GM10266 (cell line): ENCODE data around the gene TMEM270.

ENCODE experiments used
- DNase-seq: peaks from one replicate; pipeline ENCODE4 v3.0.0; 2012; ENCODE audit errors: extremely low spot score
- TF ChIP-seq, protein P1 (sequence below): IDR thresholded peaks from 2 replicates; pipeline ENCODE4 v1.5.1; 2012; ENCODE audit warnings: mild to moderate bottlenecking, low read depth; ENCODE audit not compliant: control insufficient read depth, insufficient read depth; ENCODE audit errors: missing control alignments

Gene TMEM270

DNA sequence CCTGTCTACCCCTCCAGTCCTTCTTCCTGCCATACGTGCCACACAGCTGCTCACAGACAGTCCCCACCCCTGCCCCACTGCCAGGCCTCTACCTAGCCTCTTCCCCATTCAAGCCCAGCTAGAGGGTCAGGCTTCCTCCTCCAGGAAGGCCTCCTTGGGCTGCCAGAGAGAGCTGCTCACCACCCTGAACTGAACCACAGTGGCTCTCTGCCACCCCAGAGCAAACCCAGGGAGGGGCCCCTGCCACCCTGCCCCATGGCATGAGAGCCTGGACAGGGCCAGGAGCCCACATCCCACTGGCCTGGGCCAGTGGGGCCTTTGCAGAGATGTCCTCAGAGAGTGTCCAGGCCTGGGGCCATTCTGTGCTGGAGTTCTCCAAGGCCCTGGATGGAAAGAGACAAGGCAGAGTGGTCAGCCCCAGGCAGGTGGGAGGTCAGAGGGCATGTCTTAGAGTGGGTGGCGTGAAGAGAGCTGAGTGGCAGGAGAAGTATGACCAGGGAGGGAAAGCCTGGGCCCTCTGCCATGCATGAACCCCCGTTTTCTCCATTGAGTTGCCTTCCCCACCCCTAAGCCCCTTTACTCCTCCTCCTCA is 40.4 kb downstream of the TMEM270 start:
- TF ChIP-seq, protein P1, sequence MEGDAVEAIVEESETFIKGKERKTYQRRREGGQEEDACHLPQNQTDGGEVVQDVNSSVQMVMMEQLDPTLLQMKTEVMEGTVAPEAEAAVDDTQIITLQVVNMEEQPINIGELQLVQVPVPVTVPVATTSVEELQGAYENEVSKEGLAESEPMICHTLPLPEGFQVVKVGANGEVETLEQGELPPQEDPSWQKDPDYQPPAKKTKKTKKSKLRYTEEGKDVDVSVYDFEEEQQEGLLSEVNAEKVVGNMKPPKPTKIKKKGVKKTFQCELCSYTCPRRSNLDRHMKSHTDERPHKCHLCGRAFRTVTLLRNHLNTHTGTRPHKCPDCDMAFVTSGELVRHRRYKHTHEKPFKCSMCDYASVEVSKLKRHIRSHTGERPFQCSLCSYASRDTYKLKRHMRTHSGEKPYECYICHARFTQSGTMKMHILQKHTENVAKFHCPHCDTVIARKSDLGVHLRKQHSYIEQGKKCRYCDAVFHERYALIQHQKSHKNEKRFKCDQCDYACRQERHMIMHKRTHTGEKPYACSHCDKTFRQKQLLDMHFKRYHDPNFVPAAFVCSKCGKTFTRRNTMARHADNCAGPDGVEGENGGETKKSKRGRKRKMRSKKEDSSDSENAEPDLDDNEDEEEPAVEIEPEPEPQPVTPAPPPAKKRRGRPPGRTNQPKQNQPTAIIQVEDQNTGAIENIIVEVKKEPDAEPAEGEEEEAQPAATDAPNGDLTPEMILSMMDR, result no peak
- DNase-seq, result no peak

DNA sequence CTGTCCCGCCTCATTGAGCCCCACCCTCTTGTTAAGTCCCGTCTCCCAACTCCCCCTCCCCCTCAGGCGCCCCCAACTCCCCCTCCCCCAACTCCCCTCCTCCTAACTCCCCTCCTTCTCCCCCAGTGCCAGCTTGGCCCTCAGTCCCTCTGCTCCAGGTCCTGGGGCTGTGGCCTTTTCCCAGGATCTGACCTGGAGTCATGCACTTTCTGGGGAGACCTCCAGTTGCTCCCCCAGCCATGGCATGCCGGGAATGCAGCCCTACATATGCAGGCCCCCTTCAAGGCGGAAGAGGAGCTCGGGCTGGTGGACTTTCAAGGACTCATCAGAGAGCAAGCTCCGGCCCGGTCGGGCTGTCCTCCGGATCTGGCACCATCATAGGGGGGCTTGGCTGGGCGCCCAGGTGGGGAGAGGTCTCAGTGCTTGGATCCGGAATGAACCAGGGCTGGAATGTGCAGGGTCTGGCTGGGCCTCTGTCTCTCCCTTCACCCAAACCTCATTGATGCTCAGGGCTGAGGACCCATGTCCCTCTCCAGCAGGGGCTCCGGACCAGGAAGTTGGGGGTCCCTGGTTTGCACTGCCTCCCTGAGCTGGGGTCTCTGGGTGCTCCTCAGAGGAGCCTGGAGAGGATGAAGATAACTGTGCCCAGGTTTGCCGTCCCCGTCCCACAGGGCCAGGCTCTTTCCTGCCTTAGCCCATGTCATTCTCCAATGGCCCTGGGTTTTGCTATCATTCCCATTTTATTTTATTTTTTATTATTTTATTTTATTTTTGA is 41.1 kb downstream of the TMEM270 start:
- DNase-seq, result no peak
- TF ChIP-seq, protein P1, result no peak

DNA sequence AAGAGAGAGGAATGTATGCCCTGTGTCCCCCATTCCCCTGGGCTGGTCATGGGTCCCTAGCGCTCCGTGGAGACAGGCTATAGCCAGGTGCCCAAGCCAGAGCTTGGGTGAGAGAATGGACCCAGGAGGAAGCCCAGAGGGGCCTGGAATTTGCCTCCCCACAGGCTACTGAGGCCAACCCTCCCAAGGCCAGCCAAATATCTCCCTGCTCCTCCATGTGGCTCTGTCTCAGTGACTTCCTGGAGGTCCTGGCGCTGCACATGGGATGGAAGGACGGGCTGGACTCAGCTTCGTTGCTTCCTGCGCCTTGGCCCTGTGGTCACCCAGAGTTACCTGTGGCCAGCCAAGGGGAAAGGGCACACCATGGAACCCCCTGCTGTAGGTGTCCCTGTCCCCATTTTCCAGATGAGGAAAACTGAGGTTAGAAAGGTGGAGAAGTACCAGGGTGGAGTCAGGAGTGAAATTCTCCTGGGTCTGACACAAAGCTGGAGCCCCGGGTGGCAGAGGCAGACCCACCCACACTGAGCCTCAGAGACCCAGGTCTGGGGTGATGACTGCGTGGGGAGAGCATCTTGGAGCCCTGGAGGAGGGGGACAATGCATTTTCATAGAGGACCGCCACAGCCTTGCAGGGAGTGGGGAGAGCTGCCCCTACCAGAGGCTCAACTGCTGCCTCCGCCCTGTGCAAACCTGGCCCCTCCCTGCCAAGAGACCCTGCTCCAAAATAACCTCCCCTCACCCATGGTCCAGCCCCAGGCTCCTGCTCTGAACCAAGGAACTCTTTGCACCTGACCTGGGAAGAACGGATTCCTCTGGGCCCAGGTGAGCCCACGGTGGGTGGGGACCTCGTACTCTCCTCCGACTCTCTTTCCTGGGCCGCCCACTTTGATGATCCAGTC is 42.6 kb downstream of the TMEM270 start:
- no peak for DNase-seq
- TF ChIP-seq, protein P1, result no peak

DNA sequence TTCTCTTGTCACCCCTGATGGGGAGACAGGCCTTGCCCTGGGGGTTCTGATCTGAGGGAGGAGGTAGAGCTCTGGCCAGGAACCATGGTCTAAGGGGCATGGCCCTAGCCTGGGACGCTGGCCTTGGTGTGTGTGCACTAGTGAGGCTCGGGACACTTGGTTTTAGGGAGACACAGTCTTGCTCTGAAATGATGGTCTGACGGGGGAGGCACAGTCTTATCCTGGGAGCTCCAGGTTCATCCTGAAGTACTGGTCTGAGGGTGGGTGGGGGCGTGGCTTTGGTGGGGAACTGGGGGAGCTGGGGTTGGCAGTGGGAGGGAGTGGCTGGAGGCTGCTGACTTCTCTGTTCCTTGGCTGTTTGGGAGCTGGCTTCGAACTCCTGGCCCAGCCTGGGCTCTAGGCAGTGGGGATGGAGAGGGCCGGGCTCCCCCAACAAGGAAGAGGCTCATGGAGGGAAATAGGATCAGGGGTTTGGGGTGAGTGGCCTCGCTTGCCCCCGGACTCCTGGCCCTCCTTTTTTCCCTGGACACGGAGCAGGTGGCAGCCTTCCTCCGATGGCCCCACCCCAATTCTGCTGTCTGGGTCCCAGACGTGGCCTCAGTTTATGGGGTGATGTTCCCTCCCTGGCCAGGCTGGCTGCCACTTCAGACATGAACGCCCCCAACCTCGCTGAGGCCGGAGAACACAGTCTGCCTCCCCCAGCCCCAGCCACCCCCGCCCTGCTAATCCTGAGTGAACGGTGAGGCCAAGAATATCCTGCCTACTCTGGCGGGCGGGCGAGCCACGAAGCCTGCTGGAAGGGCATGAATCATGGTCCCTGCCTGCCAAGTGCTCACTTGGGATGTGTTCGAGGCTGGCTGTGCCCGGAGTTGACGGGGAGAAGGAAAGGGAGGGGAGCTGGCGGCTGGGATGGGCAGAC is 43.5 kb downstream of the TMEM270 start:
- DNase-seq, result no peak
- TF ChIP-seq, protein P1, result no peak

DNA sequence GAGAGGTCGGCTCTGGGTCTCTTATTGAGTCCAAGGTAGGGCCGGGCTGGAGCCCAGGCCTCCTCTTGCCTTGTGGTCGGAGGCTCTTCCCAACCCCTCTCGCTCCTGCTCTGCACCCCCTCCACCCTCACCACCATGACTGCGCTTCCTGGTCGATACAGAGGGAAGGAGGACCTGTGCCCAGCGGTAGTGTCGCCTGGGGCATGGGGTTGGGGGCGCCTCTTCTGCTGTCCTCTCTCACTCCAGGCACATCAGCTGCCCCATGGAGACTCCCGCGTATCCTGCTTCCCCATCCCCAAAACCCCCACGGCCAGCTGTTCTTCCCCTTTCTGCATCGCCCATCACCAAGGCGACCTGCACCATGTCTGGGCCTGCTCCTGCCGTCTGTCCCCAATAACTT is 44.4 kb downstream of the TMEM270 start:
- TF ChIP-seq, protein P1, result no peak
- no peak for DNase-seq

DNA sequence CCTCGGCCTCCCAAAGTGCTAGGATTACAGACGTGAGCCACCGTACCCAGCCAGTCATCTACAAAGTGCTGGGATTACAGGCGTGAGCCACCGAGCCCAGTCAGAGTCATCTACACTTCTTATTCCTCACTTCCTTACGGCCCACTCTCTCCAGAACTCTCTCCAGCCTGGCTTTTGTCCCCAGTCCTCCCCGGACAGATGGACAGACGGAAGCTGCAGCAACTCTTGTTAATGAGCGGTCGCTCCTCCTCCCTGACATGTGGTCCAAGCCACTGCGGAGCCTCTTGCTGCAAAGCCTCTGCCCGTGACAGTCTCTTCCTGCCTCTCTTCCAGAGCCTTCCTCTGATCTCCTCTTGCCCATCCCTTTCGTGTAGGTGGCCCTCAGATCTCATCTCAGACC is 45.9 kb downstream of the TMEM270 start:
- no peak for DNase-seq
- TF ChIP-seq, protein P1, result no peak
